Astrocyte (in vitro differentiated cells and primary cell): ENCODE data around the gene SDR42E2.

Experiments
- EZH2 ChIP-seq: IDR thresholded peaks from 2 replicates; pipeline ENCODE4 v1.6.1; 2012; ENCODE audit warnings: mild to moderate bottlenecking, low read length, inconsistent platforms; ENCODE audit not compliant: insufficient read depth
- TF ChIP-seq, protein P1 (sequence below): IDR thresholded peaks from 2 replicates; pipeline ENCODE4 v1.5.1; 2011; ENCODE audit warnings: low read depth, mild to moderate bottlenecking, inconsistent platforms, low read length, moderate library complexity; ENCODE audit not compliant: insufficient read depth

DNA sequence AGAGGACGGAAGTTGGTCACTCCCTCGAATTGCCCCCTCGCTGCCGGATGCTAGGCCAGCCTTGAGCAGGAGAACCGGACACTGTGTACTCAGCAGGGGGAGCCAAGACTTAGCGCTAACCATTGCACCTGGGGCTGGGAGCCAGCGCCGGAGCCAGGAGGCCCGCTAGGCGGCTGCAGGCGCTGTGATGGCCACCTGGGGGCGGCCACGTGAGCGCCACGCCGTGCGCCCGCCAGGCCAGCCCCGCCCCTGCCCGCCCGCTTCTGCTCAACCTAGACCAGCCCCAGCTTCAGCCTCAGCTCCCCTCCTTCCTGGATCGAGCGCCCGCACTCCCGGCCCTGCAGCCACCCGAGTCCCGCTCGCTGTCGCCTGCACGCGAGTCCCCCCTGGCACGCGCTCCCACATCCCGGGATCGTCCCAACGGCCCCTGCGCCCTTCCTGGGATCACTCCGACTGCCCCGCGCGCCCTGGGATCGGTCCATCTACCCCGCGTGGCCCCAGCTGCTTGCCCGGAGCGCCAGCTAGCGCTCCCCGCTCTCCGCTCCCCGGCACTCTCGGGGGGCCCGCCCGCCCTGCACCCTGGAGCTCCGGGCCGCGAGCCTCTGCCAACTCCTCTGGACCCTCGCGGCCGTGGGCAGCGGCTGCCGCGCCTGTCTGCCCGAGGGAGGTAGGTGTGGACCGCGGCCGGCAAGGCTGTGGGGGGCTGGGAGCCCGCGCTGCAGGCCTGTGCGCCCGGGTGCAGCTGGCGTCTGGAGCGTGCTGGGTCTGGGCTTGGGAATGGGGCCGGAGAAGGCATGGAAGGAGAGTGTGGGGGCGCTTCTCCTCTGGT, 43.9 kb downstream of the SDR42E2 start, which contains the start of gene EEF2K:
- TF ChIP-seq, protein P1, sequence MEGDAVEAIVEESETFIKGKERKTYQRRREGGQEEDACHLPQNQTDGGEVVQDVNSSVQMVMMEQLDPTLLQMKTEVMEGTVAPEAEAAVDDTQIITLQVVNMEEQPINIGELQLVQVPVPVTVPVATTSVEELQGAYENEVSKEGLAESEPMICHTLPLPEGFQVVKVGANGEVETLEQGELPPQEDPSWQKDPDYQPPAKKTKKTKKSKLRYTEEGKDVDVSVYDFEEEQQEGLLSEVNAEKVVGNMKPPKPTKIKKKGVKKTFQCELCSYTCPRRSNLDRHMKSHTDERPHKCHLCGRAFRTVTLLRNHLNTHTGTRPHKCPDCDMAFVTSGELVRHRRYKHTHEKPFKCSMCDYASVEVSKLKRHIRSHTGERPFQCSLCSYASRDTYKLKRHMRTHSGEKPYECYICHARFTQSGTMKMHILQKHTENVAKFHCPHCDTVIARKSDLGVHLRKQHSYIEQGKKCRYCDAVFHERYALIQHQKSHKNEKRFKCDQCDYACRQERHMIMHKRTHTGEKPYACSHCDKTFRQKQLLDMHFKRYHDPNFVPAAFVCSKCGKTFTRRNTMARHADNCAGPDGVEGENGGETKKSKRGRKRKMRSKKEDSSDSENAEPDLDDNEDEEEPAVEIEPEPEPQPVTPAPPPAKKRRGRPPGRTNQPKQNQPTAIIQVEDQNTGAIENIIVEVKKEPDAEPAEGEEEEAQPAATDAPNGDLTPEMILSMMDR = peak; percentile 38
- TF ChIP-seq EZH2 = no peak
